ENCODE data around the gene INTS11. TPM values are rescaled to one million over a fixed set of nuclear protein-coding genes. Genes with fewer than 3 reads are reported as not detected.

Gene INTS11
- total RNA-seq, 1 experiment from 2014 or later, result 103 TPM

DNA sequence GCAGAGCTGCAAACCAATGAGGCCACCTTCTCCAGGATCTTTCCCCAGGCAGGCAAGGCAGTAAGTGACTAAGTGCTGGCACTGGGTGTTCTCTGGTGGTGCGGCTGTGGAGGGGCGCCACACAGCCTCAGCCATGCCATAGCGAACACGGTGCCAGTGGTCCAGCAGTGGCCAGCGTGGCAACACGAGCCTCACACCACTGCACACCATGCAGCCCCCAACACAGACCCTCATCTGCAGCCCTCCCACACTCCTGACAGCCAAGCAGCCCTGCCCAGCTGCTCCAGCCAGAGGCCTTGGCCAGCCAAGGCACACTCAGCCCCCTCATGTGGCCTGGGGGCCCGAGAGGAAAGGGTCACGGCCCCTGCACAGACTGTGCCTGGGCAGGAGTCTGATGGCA, 3.0 kb downstream of the INTS11 start:
- Mint-ChIP-seq H3K4me1 (ENCODE audit: low read depth, unreplicated experiment) (peaks cover 7% of the 10 kb centered on the region), H3K4me3 (ENCODE audit: unreplicated experiment) (no peak overlapping the region), H3K27ac (ENCODE audit: unreplicated experiment) (no peak overlapping the region), H3K36me3 (ENCODE audit: insufficient read depth, unreplicated experiment) (peaks cover 51% of the 10 kb centered on the region), H3K27me3 (ENCODE audit: insufficient read depth, unreplicated experiment) (no peaks in the 10 kb centered on the region), H3K9me3 (ENCODE audit: unreplicated experiment) (no peaks in the 10 kb centered on the region)
- BruUV-seq (replicated peaks), result no TSS peak
- H3K4me1 ChIP-seq, result 0 out of 2 replicates have a peak, but pooled peaks cover 5% of the 10 kb centered on the region
- DNase-seq, result no peak
- ChIA-PET POLR2A (no interaction called here), CTCF (no interaction called here)
- no peak for TF ChIP-seq CTCF (IDR thresholded peaks at IDR 0.05; ENCODE audit: insufficient read depth in 1 of 2, low read depth in 1 of 2, low read length in 1 of 2, severe bottlenecking in 1 of 2, unreplicated experiment in 1 of 2)
- intact Hi-C loops (cut with micrococcal nuclease; ENCODE audit: unreplicated experiment), result no loop called here
- H3K27me3 ChIP-seq (replicated peaks; ENCODE audit: control insufficient read depth, insufficient read depth, low read length), result no peaks in the 10 kb centered on the region
- H3K9me3 ChIP-seq, result no peaks in the 10 kb centered on the region
- H3K36me3 ChIP-seq (ENCODE audit: control insufficient read depth, insufficient read depth, low read length), result no peaks in the 10 kb centered on the region
- H3K4me3 ChIP-seq (ENCODE audit: low read depth, low read length), result no peak overlapping the region

GRCh38 chr1:1320666-1321448, 3.6 kb downstream of the INTS11 start:
- Histone ChIP-seq H3K27me3 (replicated peaks; ENCODE audit: control insufficient read depth, insufficient read depth, low read length) (no peaks in the 10 kb centered on the region), H3K4me1 (0 out of 2 replicates have a peak, but pooled peaks cover 5% of the 10 kb centered on the region), H3K9me3 (no peaks in the 10 kb centered on the region), H3K4me3 (ENCODE audit: low read depth, low read length) (no peak overlapping the region), H3K36me3 (ENCODE audit: control insufficient read depth, insufficient read depth, low read length) (no peaks in the 10 kb centered on the region)
- Mint-ChIP-seq H3K27me3 (ENCODE audit: insufficient read depth, unreplicated experiment) (no peaks in the 10 kb centered on the region), H3K4me1 (ENCODE audit: low read depth, unreplicated experiment) (peaks cover 7% of the 10 kb centered on the region), H3K4me3 (ENCODE audit: unreplicated experiment) (no peak overlapping the region), H3K27ac (ENCODE audit: unreplicated experiment) (no peak overlapping the region), H3K9me3 (ENCODE audit: unreplicated experiment) (no peaks in the 10 kb centered on the region), H3K36me3 (ENCODE audit: insufficient read depth, unreplicated experiment) (peaks cover 56% of the 10 kb centered on the region)
- ChIA-PET CTCF (no interaction called here), POLR2A (no interaction called here)
- no peak for DNase-seq
- BruUV-seq (replicated peaks), result no TSS peak
- no peak for TF ChIP-seq CTCF (IDR thresholded peaks at IDR 0.05; ENCODE audit: insufficient read depth in 1 of 2, low read depth in 1 of 2, low read length in 1 of 2, severe bottlenecking in 1 of 2, unreplicated experiment in 1 of 2)
- intact Hi-C loops (cut with micrococcal nuclease; ENCODE audit: unreplicated experiment), result no loop called here

DNA sequence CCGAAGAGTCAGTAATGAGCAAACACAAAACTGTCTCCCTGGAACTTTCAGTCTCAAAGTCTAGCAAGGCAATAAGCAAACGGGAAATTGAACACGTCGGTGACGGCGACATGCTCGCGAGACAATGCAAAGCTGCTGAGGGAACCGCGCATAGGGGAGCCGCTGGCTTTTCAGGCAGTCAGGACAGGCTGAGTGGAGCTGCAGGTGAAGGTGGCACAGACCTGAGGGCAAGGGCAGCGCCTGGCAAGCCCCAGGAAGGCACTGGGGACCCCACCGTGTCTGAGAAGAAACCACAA, 4.9 kb downstream of the INTS11 start:
- POLR2A ChIA-PET, result no interaction called here
- H3K9me3 ChIP-seq, result no peaks in the 10 kb centered on the region
- CTCF ChIA-PET, result no interaction called here
- H3K27ac Mint-ChIP-seq (ENCODE audit: unreplicated experiment), result peak overlapping the region; percentile 45
- H3K4me1 ChIP-seq, result no peaks in the 10 kb centered on the region
- no peak for TF ChIP-seq CTCF (IDR thresholded peaks at IDR 0.05; ENCODE audit: insufficient read depth in 1 of 2, low read depth in 1 of 2, low read length in 1 of 2, severe bottlenecking in 1 of 2, unreplicated experiment in 1 of 2)
- H3K27me3 Mint-ChIP-seq (ENCODE audit: insufficient read depth, unreplicated experiment), result no peaks in the 10 kb centered on the region
- intact Hi-C loops (cut with micrococcal nuclease; ENCODE audit: unreplicated experiment), result no loop called here
- H3K4me3 Mint-ChIP-seq (ENCODE audit: unreplicated experiment), result no peak overlapping the region
- no peak overlapping the region for H3K4me3 ChIP-seq (ENCODE audit: low read depth, low read length)
- H3K27me3 ChIP-seq (replicated peaks; ENCODE audit: control insufficient read depth, insufficient read depth, low read length), result no peaks in the 10 kb centered on the region
- H3K4me1 Mint-ChIP-seq (ENCODE audit: low read depth, unreplicated experiment), result peaks cover 13% of the 10 kb centered on the region
- DNase-seq, result no peak
- H3K36me3 Mint-ChIP-seq (ENCODE audit: insufficient read depth, unreplicated experiment), result peaks cover 68% of the 10 kb centered on the region
- BruUV-seq (replicated peaks), result no TSS peak
- H3K36me3 ChIP-seq (ENCODE audit: control insufficient read depth, insufficient read depth, low read length), result no peaks in the 10 kb centered on the region; the same call in 1 of the 2 replicates
- H3K9me3 Mint-ChIP-seq (ENCODE audit: unreplicated experiment), result no peaks in the 10 kb centered on the region

Data from Caco-2 (cell line).